LNCAP (cell line): ENCODE measurements around the gene FBXL2.

Experiments used
- CTCF ChIP-seq: fragments of 450-650 bp; IDR thresholded peaks from 2 replicates; pipeline ENCODE4 v1.5.1; 2017; ENCODE audit warnings: mild to moderate bottlenecking

Gene FBXL2

DNA sequence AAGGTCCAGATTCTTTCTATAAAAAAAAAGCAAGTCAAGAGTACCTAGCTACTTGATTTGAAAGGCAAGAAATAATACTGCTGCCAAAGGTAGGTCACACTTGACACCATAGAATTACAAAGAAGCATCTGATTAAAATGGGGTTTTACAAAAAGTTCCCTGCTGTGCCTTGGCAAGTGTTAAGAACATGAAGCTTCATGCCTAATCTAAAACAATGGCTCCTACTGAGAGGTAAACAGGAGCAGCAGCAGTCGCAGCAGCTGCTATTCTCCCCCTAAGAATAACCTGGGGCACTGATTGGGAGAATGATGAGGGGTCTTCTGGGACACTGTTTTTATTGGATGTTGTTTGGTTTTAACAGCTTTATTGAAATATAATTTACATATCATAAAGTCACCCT is 148.8 kb downstream of the FBXL2 start:
- TF ChIP-seq CTCF = no peak

DNA sequence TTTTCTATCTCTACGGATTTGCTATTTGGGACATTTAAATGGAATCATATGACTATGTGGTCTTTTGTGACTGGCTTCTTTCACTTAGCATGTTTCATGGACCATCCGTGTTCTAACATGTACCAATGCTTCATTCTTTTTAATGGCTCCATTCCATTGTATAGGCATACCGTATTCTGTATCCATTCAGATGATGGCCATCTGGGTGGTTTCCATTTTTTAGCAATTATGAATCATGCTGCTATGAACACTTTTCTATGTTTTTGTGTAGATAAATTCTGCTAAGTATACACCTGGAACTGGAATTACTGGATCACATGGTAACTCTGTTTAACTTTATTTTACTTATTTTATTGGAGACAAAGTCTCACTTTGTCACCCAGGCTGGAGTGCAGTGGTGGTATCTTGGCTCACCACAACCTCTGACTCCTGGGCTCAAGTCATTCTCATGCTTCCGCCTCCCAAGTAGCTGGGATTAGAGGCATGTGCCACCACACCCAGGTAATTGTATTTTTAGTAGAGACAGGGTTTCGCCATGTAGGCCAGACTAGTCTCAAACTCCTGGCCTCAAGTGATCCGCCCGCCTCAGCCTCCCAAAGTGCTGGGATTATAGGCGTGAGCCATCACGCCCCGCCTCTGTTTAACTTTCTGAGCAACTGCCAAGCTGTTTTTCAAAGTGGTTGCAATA is 149.5 kb downstream of the FBXL2 start:
- TF ChIP-seq CTCF = no peak

DNA sequence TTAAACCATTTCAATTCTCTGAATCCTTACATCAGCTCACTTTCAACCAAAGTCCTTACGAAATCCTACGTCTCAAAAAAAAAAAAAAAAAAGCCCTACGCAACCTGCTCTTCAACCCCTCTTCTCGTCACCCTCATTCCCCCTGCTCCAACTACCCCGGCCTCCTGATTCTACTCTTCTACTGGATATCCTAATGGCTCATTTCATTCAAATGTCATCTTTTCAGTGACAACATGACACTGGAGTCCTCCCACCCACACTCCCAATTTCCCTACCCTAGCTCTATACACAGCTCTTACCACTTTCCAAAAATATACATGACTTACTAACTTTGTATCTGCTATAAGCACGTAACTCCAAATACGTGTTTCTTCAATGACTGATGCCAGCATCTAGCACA is 151.5 kb downstream of the FBXL2 start:
- no peak for TF ChIP-seq CTCF

- no peak for TF ChIP-seq CTCF
Observed at GRCh38 chr3:33430061-33430460, 152.8 kb downstream of the FBXL2 start.

GRCh38 chr3:33430571-33430970 is 153.3 kb downstream of the FBXL2 start:
- TF ChIP-seq CTCF = no peak

DNA sequence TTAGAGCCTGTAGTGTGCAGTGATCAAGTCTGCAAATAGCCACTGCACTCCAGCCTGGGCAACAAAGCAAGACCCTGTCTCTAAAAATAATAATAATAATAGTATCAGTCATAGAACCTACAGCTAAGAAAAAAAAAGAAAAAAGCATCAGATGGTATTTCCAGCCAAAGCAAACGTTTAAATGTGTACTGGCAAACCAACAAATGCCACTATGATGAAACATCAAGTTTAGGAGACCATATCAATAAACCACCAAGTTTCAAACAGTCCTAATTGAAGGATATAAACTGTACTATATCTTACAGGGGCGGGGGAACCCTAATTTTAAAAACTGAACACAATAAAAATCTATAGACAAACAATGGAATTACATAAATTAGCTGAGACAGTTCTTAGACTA is 156.6 kb downstream of the FBXL2 start:
- TF ChIP-seq CTCF = no peak
